Renal cortical epithelial cell (primary cell): ENCODE results near the gene EXOC3L4. TPM values are rescaled to one million over a fixed set of nuclear protein-coding genes. Genes with fewer than 3 reads are reported as not detected.
A peak's percentile ranks its signal among the peaks of the same experiment; 100 is the strongest.

Source experiments
- DNase-seq: peaks from one replicate; pipeline ENCODE4 v3.0.0-alpha.2; 2011; ENCODE audit warnings: low read depth
- total RNA-seq: library from RNA; depleted of rRNA; stranded (reverse); fragments of >200 nt; gene quantifications from 2 replicates; pipeline ENCODE4 v1.2.3, GENCODE V29; 2014

Gene EXOC3L4
- total RNA-seq, 1 donor from 2014 or later = 0.94 TPM

DNA sequence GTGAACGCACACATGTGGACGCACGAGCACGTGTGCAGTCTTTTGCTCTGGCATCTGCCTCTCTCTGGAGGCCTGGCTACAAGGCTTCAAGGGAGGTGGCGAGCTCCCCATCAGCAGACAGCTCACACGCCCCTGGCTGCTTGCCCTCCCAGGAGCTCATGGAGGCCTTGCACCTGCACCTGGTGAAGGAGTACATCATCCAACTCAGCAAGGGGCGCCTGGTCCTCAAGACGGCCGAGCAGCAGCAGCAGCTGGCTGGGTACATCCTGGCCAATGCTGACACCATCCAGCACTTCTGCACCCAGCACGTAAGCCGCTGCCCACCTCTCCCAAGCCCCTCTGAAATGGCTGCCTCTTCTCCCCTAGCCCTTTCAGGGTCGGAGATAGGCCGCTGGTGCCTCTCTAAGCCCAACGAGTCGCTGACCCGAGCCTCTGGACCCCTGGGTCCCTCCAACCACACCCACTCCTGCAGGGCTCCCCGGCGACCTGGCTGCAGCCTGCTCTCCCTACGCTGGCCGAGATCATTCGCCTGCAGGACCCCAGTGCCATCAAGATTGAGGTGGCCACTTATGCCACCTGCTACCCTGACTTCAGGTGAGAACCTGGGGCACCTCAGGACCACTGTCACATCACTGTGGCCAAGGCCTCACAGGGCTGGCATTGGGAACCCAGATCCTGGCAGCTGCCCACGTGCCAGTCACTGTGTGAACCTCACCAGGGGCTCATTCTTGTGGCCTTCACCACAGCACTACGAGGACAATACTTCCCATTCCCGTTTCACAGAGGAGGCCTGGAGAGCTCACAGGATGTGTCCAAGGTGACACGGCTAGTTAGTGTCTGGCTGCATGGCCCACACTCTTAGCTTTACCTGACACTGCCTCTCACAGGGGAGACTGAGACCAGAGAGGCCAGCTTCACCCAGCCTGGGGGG, 39.0 kb downstream of the EXOC3L4 start:
- no peak for DNase-seq

GRCh38 chr14:103134405-103134804, 39.9 kb downstream of the EXOC3L4 start:
- no peak for DNase-seq

DNA sequence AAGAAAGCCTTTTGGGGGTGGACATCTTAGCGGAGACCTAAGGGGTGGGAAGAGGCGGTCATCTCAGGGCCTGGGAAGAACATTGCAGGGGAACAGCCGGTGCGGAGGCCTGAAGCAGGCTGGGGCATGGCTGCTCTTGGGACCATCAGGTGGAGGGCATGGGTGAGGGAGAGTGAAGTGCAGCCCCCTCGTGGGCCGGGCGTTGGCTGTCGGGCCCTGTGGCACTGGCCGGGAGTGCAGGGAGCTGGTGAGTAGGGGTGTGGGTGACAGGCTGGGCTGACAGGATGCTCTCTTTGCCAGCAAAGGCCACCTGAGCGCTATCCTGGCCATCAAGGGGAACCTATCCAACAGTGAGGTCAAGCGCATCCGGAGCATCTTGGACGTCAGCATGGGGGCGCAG, 40.4 kb downstream of the EXOC3L4 start:
- no peak for DNase-seq

DNA sequence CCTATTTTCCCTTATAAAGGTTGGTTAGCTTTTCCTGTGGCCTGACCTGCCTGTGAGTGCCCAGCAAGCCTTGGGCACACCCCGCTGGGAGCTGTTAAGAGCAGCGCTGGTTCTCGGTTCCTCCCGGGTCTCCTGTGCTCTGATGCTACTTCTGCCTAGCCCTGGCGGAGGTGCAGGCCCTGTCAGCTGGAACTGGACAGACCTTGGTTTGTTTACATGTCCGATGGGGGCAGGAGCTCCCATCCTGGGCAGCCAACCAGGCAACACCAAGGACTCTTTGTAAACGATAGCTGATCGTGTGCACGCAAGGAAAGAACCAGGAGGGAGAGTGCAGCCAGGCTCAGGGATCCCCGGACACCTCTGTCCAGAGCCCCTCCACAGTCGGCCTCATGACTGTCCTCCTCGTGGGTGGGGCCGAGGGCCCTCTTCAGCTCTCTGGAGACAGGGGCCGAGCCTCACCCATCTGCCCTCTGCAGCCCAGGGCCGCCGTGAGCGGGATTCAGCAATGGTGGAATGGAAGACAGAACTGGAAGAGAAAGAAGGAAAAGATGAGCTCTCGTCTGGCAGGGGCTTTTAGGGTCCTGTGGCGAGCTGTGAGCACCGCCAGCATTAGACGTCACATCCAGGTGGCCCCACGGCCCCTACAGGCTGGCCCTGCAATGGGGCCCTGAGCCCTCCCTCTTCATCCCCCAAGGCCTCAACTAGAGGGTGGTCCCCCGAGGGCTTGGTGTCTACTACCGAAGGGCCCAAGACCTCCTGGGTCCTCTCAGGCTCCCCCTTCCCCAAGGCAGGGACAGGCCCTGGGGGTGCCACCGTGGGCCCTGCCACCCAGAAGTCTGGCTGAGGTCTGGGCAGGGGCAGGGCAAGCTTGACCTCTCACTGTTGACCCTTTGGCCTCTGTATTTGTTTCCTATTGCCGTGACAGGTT, 41.1 kb downstream of the EXOC3L4 start:
- DNase-seq = no peak

GRCh38 chr14:103136388-103137271, 42.1 kb downstream of the EXOC3L4 start:
- peak; percentile 60 for DNase-seq

- DNase-seq = no peak
Measured at GRCh38 chr14:103137689-103138300, 43.3 kb downstream of the EXOC3L4 start.

GRCh38 chr14:103138301-103139131, 44.0 kb downstream of the EXOC3L4 start:
- DNase-seq = no peak

- no peak for DNase-seq
Measured at GRCh38 chr14:103139132-103140025, 44.9 kb downstream of the EXOC3L4 start.

- peak; percentile 89 for DNase-seq
Measured at GRCh38 chr14:103140316-103141109, 46.0 kb downstream of the EXOC3L4 start.

- peak; percentile 57 for DNase-seq
Measured at GRCh38 chr14:103141117-103141796, 46.7 kb downstream of the EXOC3L4 start.

- no peak for DNase-seq
Measured at GRCh38 chr14:103142026-103142425, 47.5 kb downstream of the EXOC3L4 start.

GRCh38 chr14:103142721-103143302, 48.3 kb downstream of the EXOC3L4 start:
- DNase-seq = no peak

GRCh38 chr14:103143506-103143905, 49.0 kb downstream of the EXOC3L4 start:
- peak; percentile 59 for DNase-seq

- peak; percentile 60 for DNase-seq
Measured at GRCh38 chr14:103144085-103144484, 49.6 kb downstream of the EXOC3L4 start.

DNA sequence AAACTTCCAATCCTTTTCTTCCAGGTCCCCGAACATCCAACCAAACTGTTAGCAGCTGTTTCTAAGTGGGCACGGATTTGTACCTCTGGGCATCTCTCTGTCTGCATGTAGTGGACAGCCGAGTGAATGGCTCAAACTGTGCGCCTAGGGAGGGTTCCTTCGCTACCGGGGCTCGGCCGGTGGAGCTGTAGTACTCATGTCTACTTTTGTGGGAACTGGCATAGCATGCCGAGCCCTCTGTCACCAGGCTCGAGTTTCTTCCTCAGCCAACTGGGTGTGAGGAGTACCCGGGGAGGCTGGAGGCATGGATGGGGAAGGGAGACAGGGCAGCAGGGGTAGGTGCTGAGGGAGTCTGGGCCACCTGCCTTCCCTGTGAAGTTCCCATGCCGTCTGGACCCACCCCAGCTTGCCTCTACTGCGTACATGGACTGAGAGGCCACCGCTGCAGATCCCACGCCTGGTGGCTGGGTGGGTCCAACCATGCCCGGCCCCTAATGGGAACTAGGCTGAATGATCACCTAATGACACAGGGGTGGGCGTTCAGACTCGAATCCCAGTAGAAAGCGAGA, 51.7 kb downstream of the EXOC3L4 start:
- no peak for DNase-seq

DNA sequence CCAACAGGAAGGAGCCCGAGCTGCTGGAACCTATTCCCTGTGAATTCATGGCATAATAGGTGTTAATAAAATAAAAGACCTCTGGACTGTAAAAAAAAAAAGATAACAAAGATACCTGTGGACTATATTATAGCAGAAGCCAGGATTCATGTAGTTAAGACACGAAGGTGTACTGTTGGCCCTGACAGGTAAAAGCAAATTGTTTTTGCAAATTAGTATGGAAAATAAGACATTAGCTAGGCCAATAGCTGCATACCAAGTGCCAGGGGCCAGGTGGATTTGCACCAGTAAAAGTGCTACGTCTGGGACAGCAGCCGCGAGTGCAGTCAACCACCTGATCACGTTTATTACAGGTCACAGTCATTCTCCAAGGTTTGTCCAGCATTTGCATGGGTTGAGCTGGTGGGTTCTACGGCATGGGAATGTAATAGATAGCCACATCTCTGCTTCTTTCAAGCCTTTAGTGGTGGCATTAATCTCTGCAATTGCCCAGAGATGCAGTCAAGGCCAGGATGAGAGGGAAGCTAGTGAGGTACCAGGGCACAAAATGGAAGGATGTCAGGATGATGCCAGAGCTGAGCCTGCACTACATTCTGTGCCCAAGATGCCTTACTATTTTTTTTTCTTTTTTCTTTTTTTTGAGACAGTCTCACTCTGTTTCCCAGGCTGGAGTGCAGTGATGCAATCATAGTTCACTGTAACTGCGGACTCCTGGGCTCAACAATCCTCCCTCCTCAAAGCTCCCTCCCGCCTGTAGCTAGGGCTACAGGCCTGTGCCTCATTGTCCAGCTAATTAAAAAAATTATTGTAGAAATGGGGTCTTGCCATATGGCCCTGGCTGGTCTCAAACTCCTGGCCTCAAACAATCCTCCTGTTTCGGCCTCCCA, 55.1 kb downstream of the EXOC3L4 start:
- no peak for DNase-seq
